ENCODE data around the gene C18orf32.

DNA sequence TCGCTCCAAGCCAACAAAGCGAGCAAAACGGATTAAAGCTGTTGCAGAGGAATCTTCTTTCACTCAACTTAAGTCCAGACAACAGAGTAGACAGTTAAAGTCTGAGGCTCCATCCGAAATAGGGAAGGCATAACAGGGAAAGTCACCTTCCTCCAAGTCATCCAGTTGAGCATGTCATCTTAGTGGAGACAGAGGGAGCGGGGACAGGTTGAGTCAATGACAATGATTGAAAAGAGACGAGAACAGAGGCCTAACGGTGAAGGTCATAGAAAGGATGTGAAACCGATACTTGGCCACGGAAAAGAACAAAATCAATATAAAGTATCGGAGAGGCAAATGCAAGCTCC is 455 bp downstream of the C18orf32 start:
- TF ChIP-seq, protein P1, sequence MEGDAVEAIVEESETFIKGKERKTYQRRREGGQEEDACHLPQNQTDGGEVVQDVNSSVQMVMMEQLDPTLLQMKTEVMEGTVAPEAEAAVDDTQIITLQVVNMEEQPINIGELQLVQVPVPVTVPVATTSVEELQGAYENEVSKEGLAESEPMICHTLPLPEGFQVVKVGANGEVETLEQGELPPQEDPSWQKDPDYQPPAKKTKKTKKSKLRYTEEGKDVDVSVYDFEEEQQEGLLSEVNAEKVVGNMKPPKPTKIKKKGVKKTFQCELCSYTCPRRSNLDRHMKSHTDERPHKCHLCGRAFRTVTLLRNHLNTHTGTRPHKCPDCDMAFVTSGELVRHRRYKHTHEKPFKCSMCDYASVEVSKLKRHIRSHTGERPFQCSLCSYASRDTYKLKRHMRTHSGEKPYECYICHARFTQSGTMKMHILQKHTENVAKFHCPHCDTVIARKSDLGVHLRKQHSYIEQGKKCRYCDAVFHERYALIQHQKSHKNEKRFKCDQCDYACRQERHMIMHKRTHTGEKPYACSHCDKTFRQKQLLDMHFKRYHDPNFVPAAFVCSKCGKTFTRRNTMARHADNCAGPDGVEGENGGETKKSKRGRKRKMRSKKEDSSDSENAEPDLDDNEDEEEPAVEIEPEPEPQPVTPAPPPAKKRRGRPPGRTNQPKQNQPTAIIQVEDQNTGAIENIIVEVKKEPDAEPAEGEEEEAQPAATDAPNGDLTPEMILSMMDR (IDR thresholded peaks at IDR 0.05): no peak
- no peak for TF ChIP-seq EZH2 (IDR thresholded peaks at IDR 0.05; ENCODE audit: borderline replicate concordance, insufficient read depth, low read depth, low read length, poor library complexity, severe bottlenecking)

All from B cell (primary cell).